MM.1S (cell line): ENCODE data around the gene PSME3.
"Not testable (repeated sequence)": the region's sequence is repeated elsewhere in the genome, so short reads cannot be mapped to it uniquely, and the experiment has no call there.

Source experiments
- DNase-seq: peaks from one replicate; pipeline ENCODE4 v3.0.0-alpha.2; 2015
- H2AFZ ChIP-seq: fragments of 300-600 bp; sonication (generic); 2 replicates; pipeline ENCODE4 v1.6.0; 2016; ENCODE audit warnings: antibody characterized with exemption, low read length
- H3F3A ChIP-seq: fragments of 300-600 bp; sonication (generic); 2 replicates; pipeline ENCODE4 v1.6.1; 2016; ENCODE audit warnings: mild to moderate bottlenecking, antibody characterized with exemption, low read length, moderate library complexity, mixed read lengths; ENCODE audit not compliant: insufficient read depth
- H3K27ac ChIP-seq: fragments of 300-600 bp; sonication (generic); 2 replicates; pipeline ENCODE4 v1.5.1; 2016; ENCODE audit warnings: mild to moderate bottlenecking, low read length
- H3K27me3 ChIP-seq: fragments of 300-600 bp; sonication (generic); replicated peaks from 2 replicates; pipeline ENCODE4 v1.6.0; 2016; ENCODE audit warnings: low read length; ENCODE audit not compliant: insufficient read depth
- H3K36me3 ChIP-seq: fragments of 300-600 bp; sonication (generic); replicated peaks from 2 replicates; pipeline ENCODE4 v1.6.1; 2016; ENCODE audit warnings: mild to moderate bottlenecking, low read length, mixed read lengths; ENCODE audit not compliant: insufficient read depth
- H3K4me1 ChIP-seq: fragments of 300-600 bp; sonication (generic); 2 replicates; pipeline ENCODE4 v1.6.1; 2016; ENCODE audit warnings: low read length, mixed read lengths
- H3K4me2 ChIP-seq: fragments of 300-600 bp; sonication (generic); 2 replicates; pipeline ENCODE4 v1.6.0; 2016; ENCODE audit warnings: low read depth, low read length
- H3K4me3 ChIP-seq: fragments of 300-600 bp; sonication (generic); 2 replicates; pipeline ENCODE4 v1.5.1; 2016; ENCODE audit warnings: low read length, mixed read lengths
- H3K79me2 ChIP-seq: fragments of 300-600 bp; sonication (generic); 2 replicates; pipeline ENCODE4 v1.6.1; 2016; ENCODE audit warnings: mixed run types, low read length, mixed read lengths
- H3K9ac ChIP-seq: fragments of 300-600 bp; sonication (generic); 2 replicates; pipeline ENCODE4 v1.6.1; 2016; ENCODE audit warnings: low read length, mixed read lengths
- H3K9me2 ChIP-seq: fragments of 300-600 bp; sonication (generic); replicated peaks from 2 replicates; pipeline ENCODE4 v1.6.1; 2016; ENCODE audit warnings: mild to moderate bottlenecking, low read length, mixed read lengths; ENCODE audit not compliant: insufficient read depth
- H3K9me3 ChIP-seq: fragments of 300-600 bp; sonication (generic); replicated peaks from 2 replicates; pipeline ENCODE4 v1.6.1; 2016; ENCODE audit warnings: mild to moderate bottlenecking, low read length, mixed read lengths; ENCODE audit not compliant: insufficient read depth
- H4K20me1 ChIP-seq: fragments of 300-600 bp; sonication (generic); 2 replicates; pipeline ENCODE4 v1.6.1; 2016; ENCODE audit warnings: mild to moderate bottlenecking, low read length, moderate library complexity, mixed read lengths; ENCODE audit not compliant: insufficient read depth
- CTCF ChIP-seq: fragments of 300-600 bp; sonication (generic); IDR thresholded peaks from 2 replicates; pipeline ENCODE4 v1.5.1; 2016; ENCODE audit warnings: antibody characterized with exemption, low read length, mixed read lengths
- EZH2 ChIP-seq: fragments of 300-600 bp; sonication (generic); optimal IDR thresholded peaks from 2 replicates; pipeline ENCODE3; 2017; ENCODE audit warnings: low read depth, mild to moderate bottlenecking, antibody characterized with exemption, low read length, mixed read lengths
- EZH2phosphoT487 ChIP-seq: fragments of 300-600 bp; sonication (generic); IDR thresholded peaks from 2 replicates; pipeline ENCODE4 v1.6.1; 2018; ENCODE audit warnings: antibody characterized with exemption, low read length

PSME3 gene

GRCh38 chr17:42849451-42850181 is 16.4 kb downstream of the PSME3 start:
- DNase-seq = peak; percentile 28
- Histone ChIP-seq H3K79me2 (no peaks in the 10 kb centered on the region), H3K9ac (no peak overlapping the region), H3K4me2 (no peak overlapping the region), H3K4me3 (no peak overlapping the region), H4K20me1 (no peaks in the 10 kb centered on the region), H3K4me1 (peaks cover 33% of the 10 kb centered on the region), H3K36me3 (0 out of 2 replicates have a peak, but pooled peaks cover 8% of the 10 kb centered on the region), H3K27me3 (no peaks in the 10 kb centered on the region), H3K27ac (no peak overlapping the region), H3K9me3 (no peaks in the 10 kb centered on the region), H2AFZ (no peak overlapping the region), H3F3A (peaks cover 25% of the 10 kb centered on the region), H3K9me2 (no peaks in the 10 kb centered on the region)
- TF ChIP-seq EZH2 (no peak), CTCF (no peak)

GRCh38 chr17:42850954-42851353 is 17.8 kb downstream of the PSME3 start, which contains the start of gene AOC3:
TSS of gene AOC3 (plus strand) at chr17:42851199. CDS start at chr17:42851344, 145 bp downstream.
- TF ChIP-seq EZH2 (no peak), EZH2phosphoT487 (no peak)
- Histone ChIP-seq H3K36me3 (no peaks in the 10 kb centered on the region), H3F3A (peaks cover 25% of the 10 kb centered on the region), H3K4me3 (no peak within 1 kb of the TSS), H3K9ac (no peak within 1 kb of the TSS), H3K4me1 (peaks cover 33% of the 10 kb centered on the region), H3K79me2 (no peaks in the 10 kb centered on the region), H4K20me1 (no peaks in the 10 kb centered on the region), H3K27me3 (no peaks in the 10 kb centered on the region), H3K4me2 (no peak within 1 kb of the TSS), H2AFZ (no peak within 1 kb of the TSS), H3K9me2 (no peaks in the 10 kb centered on the region), H3K27ac (no peak within 1 kb of the TSS), H3K9me3 (no peaks in the 10 kb centered on the region)
- DNase-seq = no peak

- not testable (repeated sequence) for DNase-seq, H3K9me2 ChIP-seq, H3K36me3 ChIP-seq, H3K4me3 ChIP-seq, H4K20me1 ChIP-seq, H3K9ac ChIP-seq, H3K79me2 ChIP-seq, H3K27ac ChIP-seq, H3K4me2 ChIP-seq, H3K9me3 ChIP-seq, H2AFZ ChIP-seq, H3K27me3 ChIP-seq
- Histone ChIP-seq H3K4me1 (peaks cover 33% of the 10 kb centered on the region), H3F3A (peaks cover 24% of the 10 kb centered on the region)
These were observed 18.4 kb downstream of the PSME3 start for GRCh38 chr17:42851371-42852240.

GRCh38 chr17:42852351-42852750 is 19.2 kb downstream of the PSME3 start:
- Histone ChIP-seq H4K20me1 (no peaks in the 10 kb centered on the region), H3K4me2 (peak overlapping the region; percentile 62; the same call in 1 of the 2 replicates)

More at GRCh38 chr17:42852351-42852750, 19.2 kb downstream of the PSME3 start:
- no peaks in the 10 kb centered on the region for H3K9me3 ChIP-seq
- TF ChIP-seq EZH2phosphoT487 = no peak
- no peak for TF ChIP-seq CTCF
- TF ChIP-seq EZH2 = no peak
- peaks cover 22% of the 10 kb centered on the region for H3F3A ChIP-seq
- no peak for DNase-seq
- H3K27ac ChIP-seq = peak overlapping the region; percentile 97
- no peaks in the 10 kb centered on the region for H3K79me2 ChIP-seq
- no peaks in the 10 kb centered on the region for H3K27me3 ChIP-seq
- no peak overlapping the region for H3K4me3 ChIP-seq
- H3K36me3 ChIP-seq = no peaks in the 10 kb centered on the region
- H2AFZ ChIP-seq = no peak overlapping the region
- peaks cover 33% of the 10 kb centered on the region for H3K4me1 ChIP-seq
- H3K9me2 ChIP-seq = no peaks in the 10 kb centered on the region
- no peak overlapping the region for H3K9ac ChIP-seq
